GM18511 (cell line): ENCODE data around the gene TEX29.

Experiments
- ATAC-seq: cut with Tn5 transposase; IDR thresholded peaks from one replicate; pipeline ENCODE4 v1.9.1; 2021; ENCODE audit warnings: mild to moderate bottlenecking, moderate library complexity; ENCODE audit not compliant: unreplicated experiment

TEX29 gene

DNA sequence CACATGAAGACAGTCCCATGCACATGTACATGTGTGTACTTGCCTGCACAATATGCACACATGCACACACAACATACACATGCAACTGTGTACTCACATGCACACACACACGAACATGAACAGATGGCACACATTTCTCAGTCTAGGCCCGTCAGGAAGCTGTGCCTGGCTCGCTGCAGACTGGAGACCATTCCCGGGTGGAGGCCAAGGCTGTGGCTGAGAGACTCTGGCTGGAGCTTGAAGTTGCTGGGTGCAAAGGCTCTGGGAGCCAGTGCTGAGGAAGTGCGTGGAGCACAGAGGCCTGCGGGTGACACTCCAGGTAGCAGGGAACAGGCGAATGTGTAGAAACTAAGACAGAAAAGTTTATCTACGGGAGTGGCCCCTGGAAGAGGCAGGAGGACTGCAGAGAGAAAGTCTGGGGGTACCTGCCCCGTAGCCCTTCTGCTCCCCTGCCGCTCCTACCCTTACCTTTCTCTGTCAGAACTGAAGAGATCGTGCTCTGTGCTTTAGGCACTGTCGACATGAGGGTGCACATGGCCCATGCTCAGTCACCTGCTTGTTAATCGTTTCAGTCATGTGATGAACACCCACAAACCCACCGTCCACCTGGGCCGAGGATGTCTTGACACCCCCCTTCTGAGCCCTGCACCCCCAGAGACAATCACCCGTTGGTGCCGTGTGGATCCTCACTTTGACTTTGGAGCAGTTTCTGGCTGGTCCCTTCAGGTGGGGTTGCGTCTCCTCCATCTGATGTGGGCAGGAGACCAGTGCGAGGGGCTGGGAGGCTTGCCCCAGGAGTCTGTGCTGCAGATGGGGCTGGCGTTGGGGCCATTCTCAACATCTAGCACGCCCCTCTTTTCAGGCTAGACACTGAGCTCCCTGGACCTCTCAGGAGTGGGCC lies 69.4 kb downstream of the TEX29 start:
- ATAC-seq, result no peak

DNA sequence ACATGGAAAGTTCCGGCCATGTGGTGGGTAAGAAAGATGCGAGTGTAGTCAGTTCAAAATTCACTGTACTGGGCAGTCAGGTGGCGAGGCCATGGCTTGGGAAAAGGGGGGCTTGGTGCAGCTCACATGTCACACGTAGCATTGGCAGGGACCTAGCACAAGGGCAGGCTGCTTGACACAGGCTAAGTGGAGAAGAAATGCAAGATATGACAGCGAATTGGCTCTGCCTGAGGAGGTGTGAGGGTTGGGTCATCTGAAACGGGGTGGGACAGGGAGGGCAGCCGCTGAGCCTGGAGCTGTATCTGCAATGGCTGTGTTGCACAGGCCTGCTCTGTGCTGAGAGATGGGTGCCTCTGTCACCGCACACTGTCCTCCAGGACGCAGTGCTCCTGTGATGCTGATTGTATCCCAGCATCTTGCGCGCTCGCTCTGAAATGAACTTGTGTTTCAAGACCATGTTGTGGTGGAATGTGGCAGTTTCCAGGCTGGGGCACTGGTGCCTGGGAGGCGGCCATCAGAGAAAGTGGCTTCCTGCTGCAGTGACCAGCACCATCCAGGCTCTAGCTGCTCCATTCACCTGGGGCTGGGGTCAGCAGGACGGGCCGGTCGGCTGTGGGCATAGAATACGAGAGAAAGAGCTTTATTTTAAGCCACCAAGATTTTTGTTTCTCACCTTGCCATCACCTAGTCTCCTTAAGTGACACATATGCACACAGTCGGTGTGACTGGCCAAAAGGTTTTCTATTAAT lies 70.3 kb downstream of the TEX29 start:
- no peak for ATAC-seq

DNA sequence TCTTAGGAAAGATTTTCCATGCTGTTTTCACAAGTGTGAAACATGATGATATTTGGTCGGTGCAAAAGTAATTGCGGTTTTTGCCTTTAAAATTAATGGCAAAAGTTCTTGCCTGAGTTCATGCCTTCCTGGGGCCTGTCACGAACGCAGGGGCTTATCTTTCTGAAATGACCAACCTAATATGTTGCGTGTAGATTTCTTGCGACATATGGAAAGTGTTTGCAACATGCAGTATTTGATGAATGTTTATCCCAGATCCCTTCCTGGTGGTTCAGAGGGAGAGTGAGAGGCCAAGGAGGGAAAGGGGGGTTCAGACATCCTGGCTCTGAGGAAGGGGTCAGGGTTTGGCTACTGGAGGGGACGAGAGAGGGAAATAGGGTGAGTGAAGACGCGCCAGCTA lies 72.0 kb downstream of the TEX29 start:
- no peak for ATAC-seq

DNA sequence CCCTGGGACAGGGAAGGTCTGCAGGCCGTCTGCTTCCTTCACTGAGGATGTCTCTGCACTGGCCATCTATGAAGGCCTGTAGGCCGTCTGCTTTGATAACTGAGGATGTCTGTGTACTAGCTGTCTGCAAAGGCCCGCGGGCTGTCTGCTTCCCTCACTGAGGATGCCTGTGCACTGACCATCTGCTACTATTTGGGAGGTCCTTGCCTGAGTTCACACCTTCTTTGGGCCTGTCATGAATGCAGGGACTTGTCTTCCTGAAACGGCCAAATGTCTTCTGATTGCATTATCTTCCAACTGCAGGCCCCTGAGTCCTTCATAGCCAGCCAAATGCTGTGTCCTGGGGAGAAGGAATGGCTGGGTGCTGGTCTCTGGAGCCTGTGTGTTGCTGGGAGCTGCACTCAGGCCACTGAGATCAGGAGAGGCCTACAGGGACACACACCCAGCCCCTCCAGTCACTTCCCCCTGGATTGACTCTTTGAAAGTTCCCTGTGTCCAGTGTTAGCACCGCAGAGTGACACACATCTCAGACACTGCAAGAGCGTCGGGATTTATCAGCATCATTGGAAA lies 72.9 kb downstream of the TEX29 start:
- no peak for ATAC-seq
